Measurements from ENCODE around the gene NUDT15. TPM values are rescaled to one million over a fixed set of nuclear protein-coding genes. Genes with fewer than 3 reads are reported as not detected.
"Not testable (repeated sequence)": the region's sequence is repeated elsewhere in the genome, so short reads cannot be mapped to it uniquely, and the experiment has no call there.

Gene NUDT15
- 9.6 TPM for total RNA-seq

GRCh38 chr13:48037346-48038173, at the start of gene NUDT15:
Gene NUDT15, plus strand, starts transcription at chr13:48037726. Its CDS starts 21 bp downstream, at chr13:48037747.
- DNase-seq = peak; percentile 98

- no peak for DNase-seq
These were observed 47.1 kb upstream of the NUDT15 start for GRCh38 chr13:47990427-47990826.

DNA sequence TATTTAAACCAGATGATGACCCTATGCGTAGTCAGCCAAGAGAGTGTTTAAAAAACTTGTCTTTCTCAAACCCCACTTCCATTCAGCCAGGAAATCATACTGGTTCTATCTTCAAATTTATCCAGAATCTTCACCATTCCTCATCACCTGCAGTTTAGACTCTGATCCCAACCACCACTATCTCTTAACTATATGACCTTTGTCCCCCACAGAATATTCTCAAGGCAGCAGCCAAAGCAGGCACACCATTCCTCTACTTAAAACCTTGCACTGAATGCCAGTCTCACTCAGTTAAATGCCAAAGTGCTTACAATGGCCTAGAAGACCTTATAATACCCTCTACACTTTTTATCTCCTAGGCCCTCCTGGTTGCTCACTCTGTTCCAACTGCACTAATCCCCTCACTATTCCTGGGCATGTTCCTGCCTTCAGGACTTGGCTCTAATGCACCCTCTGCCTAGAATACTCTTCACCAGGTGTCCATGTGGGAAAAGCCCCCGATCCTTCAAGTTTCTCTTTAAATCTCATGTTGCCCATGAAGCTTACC, 46.5 kb upstream of the NUDT15 start:
- no peak for DNase-seq

GRCh38 chr13:47991859-47992258, 45.7 kb upstream of the NUDT15 start:
- no peak for DNase-seq

DNA sequence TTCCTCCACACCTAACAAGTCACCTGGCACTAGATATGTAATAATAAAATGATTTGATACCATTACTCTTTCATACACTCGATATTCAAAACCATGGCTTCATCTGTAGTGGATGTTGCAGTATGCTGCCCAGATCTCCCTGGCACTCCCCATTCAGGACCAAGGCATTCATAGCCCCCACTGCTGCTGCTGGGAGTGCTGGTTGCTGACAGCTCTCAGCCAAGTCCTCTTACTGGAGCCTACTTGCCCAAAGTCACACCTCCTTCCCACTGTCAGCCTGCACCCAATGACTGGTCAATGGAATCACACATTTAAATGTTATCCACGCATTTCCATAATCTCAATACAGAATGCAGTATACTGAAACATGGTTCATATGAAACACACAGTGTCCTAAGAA, 40.1 kb upstream of the NUDT15 start:
- DNase-seq = no peak

DNA sequence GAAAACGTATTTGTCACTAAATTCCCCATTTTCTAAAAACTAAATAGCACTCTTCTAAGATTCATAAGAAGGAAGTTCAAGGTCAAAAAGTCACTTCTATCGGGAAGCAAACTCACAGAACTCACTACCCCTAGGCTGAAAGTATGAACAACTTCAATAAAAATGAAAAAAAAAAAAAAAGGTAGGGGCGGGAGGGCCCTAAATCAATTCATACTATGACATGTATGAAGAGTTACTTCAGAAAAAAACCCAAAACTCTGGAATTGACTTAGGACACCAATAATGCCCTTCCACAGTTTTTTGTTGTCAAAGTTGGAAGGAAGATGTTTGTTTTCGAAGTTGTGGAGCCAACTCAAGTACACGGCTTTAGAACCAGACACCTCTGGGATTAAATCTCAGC, 37.6 kb upstream of the NUDT15 start:
- DNase-seq = peak; percentile 5

DNA sequence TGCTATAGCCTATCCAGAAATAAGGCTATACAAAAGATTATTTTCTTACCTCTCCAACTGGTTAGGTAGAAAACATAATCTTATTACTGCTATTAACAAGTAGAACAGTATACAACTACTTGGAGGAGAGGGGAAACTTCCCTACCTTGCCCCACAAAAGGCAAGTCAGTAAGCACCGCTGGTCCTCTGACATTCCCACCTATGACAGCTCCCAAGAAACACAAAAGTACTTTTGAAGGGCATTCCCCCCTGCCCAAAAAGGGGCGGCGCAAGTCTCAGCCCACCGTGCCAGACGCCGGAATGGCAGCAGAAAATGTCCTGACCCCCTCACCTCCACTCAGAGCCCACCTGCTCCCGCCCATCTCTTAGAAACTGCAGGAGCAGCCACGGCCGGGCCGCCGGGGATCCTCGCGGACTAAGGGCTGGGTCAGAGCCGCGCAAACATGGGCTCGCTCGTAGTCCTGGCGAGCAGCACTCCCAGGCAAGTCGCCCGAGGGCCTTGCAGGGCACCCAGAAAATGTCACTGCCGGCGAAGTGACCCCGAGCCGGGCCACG, 36.9 kb upstream of the NUDT15 start:
- DNase-seq = peak; percentile 68

GRCh38 chr13:48001114-48001881, 36.2 kb upstream of the NUDT15 start, which contains the start of gene SUCLA2:
Gene SUCLA2, minus strand, starts transcription at chr13:48001273. Its CDS starts 4 bp downstream, at chr13:48001269.
- peak; percentile 97 for DNase-seq

GRCh38 chr13:48001999-48002398, 35.5 kb upstream of the NUDT15 start:
- not testable (repeated sequence) for DNase-seq

DNA sequence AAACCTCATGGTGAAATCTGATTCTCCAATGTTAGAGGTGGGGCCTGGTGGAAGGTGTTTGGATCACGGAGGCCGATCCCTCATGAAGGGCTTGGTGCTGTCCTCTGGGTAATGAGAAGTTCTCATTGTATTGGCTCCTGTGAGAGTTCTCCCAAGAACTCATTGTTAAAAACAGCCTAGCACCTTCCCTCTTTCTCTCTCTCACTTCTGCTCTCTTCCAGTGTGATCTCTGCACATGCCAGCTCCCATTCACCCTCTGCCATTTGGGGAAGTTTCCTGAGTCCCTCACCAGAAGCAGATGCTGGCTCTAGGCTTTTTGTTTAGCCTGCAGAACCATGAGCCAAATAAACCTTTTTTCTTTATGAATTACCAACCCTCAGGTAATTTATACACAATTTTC, 33.3 kb upstream of the NUDT15 start:
- no peak for DNase-seq

GRCh38 chr13:48006396-48006795, 31.1 kb upstream of the NUDT15 start:
- no peak for DNase-seq

GRCh38 chr13:48009284-48009683, 28.2 kb upstream of the NUDT15 start:
- DNase-seq = no peak

GRCh38 chr13:48010698-48011097, 26.8 kb upstream of the NUDT15 start:
- DNase-seq = no peak

DNA sequence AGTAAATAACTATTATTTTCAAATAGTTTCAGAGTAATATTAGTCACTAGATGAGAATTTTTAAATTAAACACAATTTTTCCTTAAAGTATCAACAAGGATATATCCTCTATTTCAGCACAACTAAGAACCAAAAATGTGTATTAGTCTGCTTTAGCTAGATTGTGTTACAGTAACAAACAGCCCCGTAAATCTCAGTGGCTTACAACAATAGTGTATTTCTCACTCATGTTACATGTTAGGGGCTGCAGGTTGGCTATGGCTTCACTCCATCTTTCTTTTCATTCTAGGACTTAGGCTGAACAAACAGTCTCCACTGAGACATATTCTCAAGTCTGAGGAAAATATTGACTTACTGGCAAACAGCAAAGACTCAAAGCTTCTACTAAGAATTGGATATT, 24.9 kb upstream of the NUDT15 start:
- DNase-seq = no peak

DNA sequence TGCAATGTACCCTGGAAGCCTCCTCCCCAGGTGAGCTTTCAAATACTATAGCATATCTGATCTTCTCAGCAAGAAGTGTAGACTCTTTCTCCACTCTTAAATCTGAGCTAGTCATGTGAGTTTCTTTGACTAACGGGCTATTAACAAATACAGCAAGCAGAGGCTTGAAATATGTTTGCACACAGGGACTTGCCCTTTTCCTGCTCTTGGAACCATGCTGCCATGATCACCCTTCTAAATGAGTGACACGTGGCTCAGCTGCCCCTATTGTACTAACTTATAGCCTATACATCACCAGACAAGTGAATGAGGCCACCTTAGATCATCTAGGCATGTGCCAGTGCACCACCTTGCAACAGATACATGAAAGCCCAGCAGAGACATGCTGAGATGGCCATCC, 23.2 kb upstream of the NUDT15 start:
- DNase-seq = no peak

GRCh38 chr13:48018637-48019036, 18.9 kb upstream of the NUDT15 start:
- DNase-seq = no peak

GRCh38 chr13:48019796-48020195, 17.7 kb upstream of the NUDT15 start:
- DNase-seq = no peak

GRCh38 chr13:48028066-48028465, 9.5 kb upstream of the NUDT15 start:
- no peak for DNase-seq

DNA sequence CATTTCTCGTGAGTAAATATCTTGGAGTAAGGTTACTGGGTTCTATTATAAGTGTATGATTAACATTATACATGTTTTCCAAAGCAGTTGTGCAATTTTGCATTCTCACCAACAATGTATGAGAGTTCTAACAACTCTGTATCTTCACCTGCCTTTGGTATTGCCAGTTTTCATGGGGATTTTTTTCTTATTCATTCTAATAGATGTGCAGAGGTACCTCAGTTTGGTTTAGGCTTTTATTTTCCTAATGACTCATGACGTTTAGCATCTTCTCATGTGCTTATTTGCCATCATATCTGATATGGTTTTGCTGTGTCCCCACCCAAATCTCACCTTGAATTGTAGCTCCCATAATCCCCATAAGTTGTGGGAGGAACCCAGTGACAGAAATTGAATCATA, 7.7 kb upstream of the NUDT15 start:
- DNase-seq = no peak

DNA sequence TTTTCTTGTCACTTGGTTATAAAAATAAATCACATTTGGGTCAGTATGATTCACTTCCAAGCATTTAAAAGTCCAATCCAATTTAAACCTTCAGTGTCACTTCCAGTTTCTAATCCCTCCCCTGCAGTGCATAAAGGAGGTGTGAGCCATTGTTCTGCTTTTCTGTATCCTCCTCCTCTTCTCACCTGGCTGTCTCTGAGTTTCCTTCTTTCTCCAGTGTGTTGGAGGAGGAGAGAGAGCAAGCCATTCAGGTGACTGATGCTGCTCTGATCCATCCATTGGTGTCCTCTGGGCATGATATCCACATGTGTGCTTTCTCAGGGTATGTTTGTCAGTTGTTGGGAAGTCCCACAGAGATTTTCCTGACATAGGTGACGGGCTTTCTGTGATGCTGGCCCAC, 1.2 kb downstream of the NUDT15 start:
- DNase-seq = no peak

- DNase-seq = no peak
These were observed 2.5 kb downstream of the NUDT15 start for GRCh38 chr13:48040049-48040448.

DNA sequence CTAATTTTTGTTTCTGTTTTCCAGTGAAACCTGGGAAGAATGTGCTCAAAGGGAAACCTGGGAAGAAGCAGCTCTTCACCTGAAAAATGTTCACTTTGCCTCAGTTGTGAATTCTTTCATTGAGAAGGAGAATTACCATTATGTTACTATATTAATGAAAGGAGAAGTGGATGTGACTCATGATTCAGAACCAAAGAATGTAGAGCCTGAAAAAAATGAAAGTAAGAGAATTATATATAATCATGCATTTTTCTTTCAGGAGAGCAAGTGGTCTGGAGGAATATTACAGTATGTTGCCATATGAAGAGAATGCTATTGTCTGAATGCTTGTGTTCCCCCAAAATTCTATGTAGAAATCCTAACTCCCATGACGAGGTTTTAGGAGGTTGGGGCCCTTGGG, 3.4 kb downstream of the NUDT15 start:
- no peak for DNase-seq

DNA sequence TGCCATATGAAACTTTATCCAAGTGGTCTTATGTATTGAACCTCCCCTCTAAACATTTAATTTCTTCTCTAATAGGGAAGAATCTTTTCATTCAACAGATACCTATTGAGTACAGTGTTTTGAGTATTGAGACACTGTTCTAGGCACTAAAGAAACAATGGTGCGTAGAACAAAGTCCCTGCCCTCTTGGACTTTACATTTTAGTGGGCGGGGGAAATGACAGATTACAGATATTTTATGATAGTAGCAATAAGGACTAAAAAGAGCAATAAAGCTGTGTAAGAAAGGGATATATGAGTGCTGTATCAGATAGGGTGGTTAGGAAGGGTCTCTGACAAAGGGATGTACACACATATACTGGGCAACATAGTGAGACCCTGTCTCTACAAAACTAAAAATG, 5.4 kb downstream of the NUDT15 start:
- DNase-seq = no peak
